GM12865 (cell line): ENCODE measurements around the gene SLC66A3.

Experiments
- DNase-seq: peaks from one replicate; pipeline ENCODE4 v3.0.0; 2010; ENCODE audit warnings: low read depth
- H3K4me3 ChIP-seq: 2 replicates; pipeline ENCODE4 v1.5.1; 2011; ENCODE audit warnings: mild to moderate bottlenecking, low read depth, low read length, control low read depth
- CTCF ChIP-seq: IDR thresholded peaks from 2 replicates; pipeline ENCODE4 v1.5.1; 2011; ENCODE audit warnings: low read length, control low read depth, low read depth, inconsistent platforms; ENCODE audit not compliant: insufficient read depth; ENCODE audit errors: missing control alignments

The SLC66A3 gene

GRCh38 chr2:11222845-11223244, 67.6 kb downstream of the SLC66A3 start:
- DNase-seq = no peak
- TF ChIP-seq CTCF = no peak

GRCh38 chr2:11224887-11225286, 69.6 kb downstream of the SLC66A3 start:
- DNase-seq = no peak
- no peak for TF ChIP-seq CTCF
- H3K4me3 ChIP-seq = no peak overlapping the region

More at GRCh38 chr2:11222845-11223244, 67.6 kb downstream of the SLC66A3 start:
- no peak overlapping the region for H3K4me3 ChIP-seq

GRCh38 chr2:11227595-11227994, 72.3 kb downstream of the SLC66A3 start:
- no peak overlapping the region for H3K4me3 ChIP-seq
- no peak for TF ChIP-seq CTCF
- no peak for DNase-seq
